ENCODE measurements around the gene VDR.

GRCh38 chr12:47801904-47802246 lies 102.9 kb downstream of the VDR start:
- no peak for TF ChIP-seq CTCF (IDR thresholded peaks at IDR 0.05)
- no peak for TF ChIP-seq EP300 (IDR thresholded peaks at IDR 0.05; ENCODE audit: low read depth)

All from transverse colon (tissue), 3 donors.